ENCODE data around the gene LRRC28.

Gene LRRC28

DNA sequence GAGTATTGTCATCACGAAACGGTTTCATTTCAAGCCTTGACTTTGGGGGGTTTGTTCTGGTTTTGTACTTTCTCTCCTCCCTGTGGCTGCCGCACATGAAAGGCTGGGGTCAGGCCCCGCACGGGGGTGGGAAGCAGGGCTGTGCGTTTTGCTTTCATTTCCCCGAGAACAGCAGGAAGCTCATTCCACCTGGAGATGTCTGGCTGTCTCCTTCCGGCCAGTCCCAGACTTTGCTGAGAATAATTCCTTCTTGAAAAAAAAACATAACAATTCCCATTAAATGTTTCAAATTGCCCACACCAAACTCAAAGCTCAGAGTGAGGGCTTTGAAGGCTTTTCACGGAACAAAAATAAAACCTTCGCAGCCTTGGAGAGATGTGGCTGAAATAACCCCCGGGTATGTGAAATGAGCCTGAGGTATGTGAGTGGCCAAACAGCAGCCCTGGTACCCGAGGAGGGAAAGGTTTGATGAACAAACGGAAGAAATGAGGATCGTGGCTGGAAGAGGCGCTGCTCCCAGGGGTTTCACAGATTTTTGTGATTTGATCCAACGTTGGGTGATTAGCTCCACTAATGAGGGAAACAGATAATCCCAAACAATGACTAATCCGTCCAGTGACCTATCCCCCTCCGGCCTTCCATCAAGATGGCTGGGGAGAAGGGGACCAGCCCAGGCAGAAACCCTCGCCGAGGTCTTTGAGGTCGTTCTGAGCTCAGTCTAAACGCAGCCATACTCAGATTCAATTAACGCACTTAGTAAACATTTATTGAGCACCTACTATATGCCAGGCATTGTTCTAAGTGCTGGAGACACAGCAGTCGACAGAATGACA is 187.6 kb downstream of the LRRC28 start:
- DNase-seq: no peak

GRCh38 chr15:99439524-99439835 is 188.2 kb downstream of the LRRC28 start:
- DNase-seq: no peak

DNA sequence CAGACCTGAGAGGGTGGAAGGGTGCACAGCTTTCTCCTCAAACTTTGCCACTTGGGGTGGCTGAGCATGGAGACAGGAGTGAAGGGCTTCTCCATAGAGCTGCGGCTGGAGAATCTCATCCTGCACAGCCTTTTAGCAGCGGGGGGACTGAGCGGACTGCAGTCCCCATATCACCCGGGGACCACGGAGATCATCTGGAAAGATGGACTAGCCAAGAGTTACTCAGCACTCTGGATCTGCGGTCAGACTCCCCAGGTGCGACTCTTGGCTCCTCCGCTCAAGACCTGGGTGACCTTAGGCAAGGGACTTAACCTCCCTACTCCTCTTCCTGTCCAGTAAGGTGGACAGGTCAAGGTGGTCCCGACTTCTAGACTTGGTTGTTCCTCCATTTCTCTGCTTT is 188.7 kb downstream of the LRRC28 start:
- DNase-seq: no peak

Data from NCI-H1417 treated with DMSO at 0.1 percent for 48 hours (cell line).